MG63 (cell line): Measurements from ENCODE around the gene NOTUM. TPM values are rescaled to one million over a fixed set of nuclear protein-coding genes. Genes with fewer than 3 reads are reported as not detected.

Source experiments
- DNase-seq: peaks from one replicate; pipeline ENCODE4 v3.0.0-alpha.2; 2020
- H3K27me3 ChIP-seq: fragments of 250-450 bp; sonication (Bioruptor Pico); 2 replicates; pipeline ENCODE4 v1.5.1; 2020; ENCODE audit warnings: mild to moderate bottlenecking, moderate library complexity
- H3K36me3 ChIP-seq: fragments of 250-450 bp; sonication (Bioruptor Pico); 2 replicates; pipeline ENCODE4 v1.5.1; 2020; ENCODE audit warnings: mild to moderate bottlenecking, moderate library complexity
- H3K4me3 ChIP-seq: fragments of 250-450 bp; sonication (Bioruptor Pico); 2 replicates; pipeline ENCODE4 v1.5.1; 2020; ENCODE audit warnings: mild to moderate bottlenecking, moderate library complexity
- H3K9me3 ChIP-seq: fragments of 250-450 bp; sonication (Bioruptor Pico); 2 replicates; pipeline ENCODE4 v1.5.1; 2020; ENCODE audit warnings: mild to moderate bottlenecking, moderate library complexity
- total RNA-seq: library from RNA; depleted of rRNA; stranded (reverse); fragments of >200 nt; shearing (Covaris generic); gene quantifications from 2 replicates; pipeline ENCODE4 v1.2.3, GENCODE V29; 2014; ENCODE audit warnings: low replicate concordance

The NOTUM gene
- total RNA-seq, 1 experiment from 2014 or later = 0.66 TPM

DNA sequence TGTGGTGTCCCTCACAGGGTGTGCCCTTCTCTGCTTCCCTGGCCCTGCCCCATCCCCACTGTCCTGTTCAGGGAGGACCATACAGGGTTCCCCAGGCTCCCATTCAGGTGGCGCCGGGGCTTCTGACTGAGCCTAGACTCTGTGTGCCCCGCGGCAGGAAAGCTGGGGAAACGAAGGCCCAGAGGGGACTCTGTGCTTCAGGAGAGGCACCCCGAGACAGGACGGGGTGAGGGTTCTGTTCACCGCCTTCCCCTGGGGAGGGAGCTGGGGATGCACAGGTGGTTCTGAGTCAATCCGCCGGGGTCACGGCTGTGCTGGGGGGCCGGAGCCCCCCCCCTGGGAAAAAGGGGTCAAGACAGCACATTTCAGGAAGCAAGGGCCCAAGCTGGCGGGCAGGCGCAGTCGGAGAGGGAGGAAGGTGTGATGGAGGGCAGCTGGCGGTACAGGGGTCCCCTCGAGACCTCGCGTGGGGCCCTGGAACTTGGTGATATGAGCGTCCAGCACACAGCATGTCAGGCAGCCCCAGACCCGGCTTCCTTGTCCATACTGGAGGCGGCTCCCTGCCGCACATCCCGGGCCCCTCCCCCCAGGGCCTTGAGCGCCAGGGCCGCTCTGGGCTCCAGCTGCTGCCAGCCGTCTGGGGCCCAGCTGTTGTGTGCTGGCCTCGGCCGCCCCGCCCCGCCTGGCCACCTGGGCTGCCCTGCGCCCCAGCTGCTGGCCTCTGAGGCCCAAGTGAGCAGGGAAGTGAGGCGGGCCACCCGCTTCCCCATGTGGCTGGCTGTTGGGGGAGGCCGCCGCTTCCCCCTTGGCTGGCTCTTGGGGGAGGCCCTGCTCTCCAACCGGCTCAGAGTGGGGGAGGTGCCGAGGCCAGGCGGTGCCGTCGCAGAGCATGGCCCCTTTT lies 5.6 kb upstream of the NOTUM start:
- H3K36me3 ChIP-seq = no peaks in the 10 kb centered on the region
- H3K4me3 ChIP-seq = no peak overlapping the region
- H3K27me3 ChIP-seq = no peaks in the 10 kb centered on the region
- peaks cover 2% of the 10 kb centered on the region; the same call in 1 of the 2 replicates for H3K9me3 ChIP-seq
- no peak for DNase-seq

DNA sequence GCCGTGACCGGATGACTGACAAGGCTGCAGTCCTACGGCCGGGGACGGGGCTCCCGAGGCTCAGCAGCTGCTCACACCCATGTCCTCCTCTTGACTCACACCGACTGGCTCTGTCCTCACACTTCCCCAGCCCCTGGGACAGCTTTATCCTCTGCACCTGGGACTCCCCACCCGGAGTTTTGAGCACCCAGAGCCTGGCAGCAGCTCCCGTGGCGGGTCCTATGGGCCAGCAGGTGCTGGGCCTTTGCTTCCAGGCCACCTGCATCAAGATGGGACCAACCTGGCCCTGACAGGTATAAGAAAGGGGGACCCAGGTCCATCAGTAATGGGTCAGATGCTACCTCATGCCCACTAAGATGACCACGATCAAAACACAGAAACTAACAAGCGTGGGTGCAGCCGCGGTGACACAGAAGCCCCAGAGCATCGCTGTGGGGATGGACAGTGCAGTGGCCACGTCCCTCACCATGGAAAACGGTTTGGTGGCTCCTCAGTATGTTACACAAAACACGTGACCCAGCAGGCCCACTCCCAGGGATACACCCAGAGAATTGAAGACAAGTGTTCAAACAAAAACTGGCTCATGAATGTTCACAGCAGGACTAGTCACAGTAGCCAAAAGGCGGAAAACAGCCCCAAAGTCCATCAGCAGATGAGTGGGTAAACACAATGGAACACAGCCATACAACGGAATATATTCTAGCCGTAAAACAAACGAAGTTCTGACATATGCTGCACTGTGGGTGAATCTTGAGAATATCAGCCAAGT lies 3.3 kb upstream of the NOTUM start:
- DNase-seq = no peak
- Histone ChIP-seq H3K27me3 (peaks cover 11% of the 10 kb centered on the region), H3K36me3 (no peaks in the 10 kb centered on the region), H3K4me3 (no peak overlapping the region), H3K9me3 (no peaks in the 10 kb centered on the region)

DNA sequence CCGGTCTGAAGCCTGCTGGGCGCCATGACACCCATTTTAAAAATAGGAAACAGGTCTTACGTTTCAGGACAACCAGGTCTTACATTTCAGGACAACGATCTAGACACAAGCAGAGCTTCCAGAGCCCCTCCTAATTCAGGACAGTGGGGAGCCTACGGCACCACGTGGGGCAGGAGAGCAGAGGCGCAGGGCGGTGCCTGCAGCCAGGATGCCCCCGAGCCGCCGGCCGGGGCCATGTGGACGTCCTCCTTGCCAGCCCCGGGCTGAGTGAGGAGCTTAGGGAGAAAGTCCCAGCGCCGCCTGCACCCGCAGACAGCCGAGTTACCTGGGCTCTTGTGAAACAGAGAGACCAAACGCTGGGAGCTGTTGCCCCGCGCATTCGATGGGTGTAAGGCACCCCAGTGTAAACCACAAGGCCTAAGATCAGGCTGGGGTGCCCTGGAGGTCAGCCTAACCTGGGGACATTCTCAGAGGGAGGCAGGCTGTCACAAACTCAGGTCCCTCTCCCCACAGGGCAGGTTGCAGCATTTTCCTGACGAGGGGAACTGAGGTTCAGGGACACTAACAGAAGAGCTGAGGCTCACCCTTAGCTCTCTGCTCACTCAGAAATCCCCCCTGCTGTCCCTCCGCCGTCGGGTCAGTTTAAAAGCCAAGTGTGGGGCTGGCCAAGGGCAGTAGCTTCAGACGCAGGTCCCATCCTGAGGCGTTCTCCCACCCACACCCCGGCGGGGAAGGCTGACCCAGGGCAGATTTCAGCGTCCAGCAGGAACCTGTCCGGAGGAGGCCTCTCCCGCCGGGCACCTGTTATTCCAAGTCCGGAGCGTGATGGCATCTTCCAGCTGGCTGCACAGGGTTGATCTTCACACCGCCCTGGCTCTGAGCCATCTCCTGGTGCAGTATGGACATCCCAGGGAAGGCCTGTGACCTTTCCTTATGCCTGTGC lies 1.8 kb upstream of the NOTUM start:
- peaks cover 17% of the 10 kb centered on the region for H3K27me3 ChIP-seq
- no peak for DNase-seq

DNA sequence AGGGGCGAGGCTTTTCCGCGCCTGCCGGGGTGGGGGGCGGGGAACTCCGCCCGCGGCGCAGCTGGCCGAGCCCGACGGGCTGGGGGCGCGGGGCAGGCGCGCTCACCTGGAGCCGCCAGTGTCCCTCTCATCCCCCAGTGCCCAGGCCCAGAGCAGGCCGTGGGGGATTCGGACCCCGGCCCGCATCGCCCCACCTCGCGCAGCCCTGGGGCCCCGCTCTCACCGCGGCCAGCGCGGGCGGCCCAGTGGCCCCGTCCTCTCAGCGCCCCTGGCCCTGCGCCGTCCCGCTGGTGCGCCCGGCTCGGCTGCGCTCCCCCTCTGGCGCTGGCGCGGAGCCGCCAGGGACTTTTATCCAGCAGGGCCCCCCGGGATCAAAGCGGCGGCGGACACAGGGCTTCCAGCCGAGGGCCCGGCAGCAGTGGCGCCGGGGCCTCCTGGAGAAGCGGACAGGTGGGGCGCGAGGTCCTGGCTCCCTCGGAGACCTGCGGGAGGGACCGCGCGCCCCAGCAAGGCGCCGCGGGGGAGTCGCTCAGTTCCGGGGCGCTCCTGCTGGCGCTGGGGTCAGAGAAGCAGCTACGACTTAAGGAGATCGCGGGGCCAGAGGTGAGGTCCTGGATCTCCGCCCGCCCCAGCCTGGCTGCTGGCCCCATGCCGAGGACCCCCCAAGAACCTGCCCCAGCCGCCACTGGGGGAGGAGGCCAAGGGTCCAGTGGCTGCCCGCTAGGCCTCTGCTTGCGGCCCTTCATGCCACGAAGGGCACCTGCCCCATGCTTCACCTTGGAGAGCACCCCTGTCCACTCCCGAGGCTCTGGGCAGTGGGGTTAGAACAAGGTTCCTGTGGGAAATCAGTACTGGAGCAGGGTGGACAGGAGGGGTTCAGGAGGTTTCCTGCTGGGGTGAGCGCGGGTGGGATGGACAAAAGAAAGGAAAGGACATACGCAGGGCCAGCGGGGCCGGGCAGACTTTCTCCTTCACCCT lies 823 bp upstream of the NOTUM start:
- no peak overlapping the region for H3K4me3 ChIP-seq
- peaks cover 17% of the 10 kb centered on the region for H3K27me3 ChIP-seq
- DNase-seq = no peak
- H3K36me3 ChIP-seq = no peaks in the 10 kb centered on the region
- no peaks in the 10 kb centered on the region for H3K9me3 ChIP-seq

More for the DNA sequence above, 1.8 kb upstream of the NOTUM start:
- H3K36me3 ChIP-seq = no peaks in the 10 kb centered on the region
- H3K9me3 ChIP-seq = no peaks in the 10 kb centered on the region
- H3K4me3 ChIP-seq = no peak overlapping the region

DNA sequence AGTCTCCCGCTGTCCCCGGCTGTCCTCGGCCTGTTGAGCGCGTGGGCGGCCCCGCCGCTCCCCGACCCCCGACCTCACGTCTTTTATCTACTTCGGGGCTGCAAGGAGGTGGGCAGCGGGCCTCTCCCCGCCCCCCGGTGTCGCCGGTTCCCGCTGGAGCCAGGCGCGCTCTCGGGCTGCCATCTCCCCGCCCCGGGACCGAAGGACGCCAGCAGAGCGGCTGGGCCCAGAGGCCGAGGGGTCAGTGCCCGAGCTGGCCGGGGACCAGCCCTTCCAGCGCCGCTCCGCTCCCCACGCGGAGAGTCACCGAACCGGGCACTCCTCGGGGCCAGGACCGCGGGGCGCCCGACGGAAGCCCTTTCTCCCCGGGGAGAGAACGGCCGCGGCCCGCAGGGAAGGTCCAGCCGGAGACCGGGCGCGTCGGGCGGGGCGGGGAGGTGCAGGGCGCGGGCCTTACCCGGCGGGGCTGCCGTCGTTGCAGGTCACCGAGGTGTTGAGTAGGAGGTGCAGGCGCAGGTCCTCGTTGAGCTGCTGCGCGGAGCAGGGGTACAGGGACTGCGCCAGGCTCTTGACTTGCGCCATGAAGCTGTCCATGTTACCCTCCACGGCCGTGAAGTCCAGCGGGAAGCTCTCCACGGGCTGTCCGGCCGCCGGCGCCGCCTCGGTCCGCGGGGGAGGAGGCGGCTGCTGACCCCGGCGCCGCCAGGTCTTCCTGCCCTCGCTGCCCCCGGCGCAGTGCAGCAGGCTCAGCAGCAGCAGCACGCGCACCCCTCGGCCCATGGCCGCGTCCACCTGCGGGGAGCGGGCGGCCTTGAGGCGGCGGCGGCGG lies 643 bp downstream of the NOTUM start:
- Histone ChIP-seq H3K4me3 (peak overlapping the region; percentile 24), H3K36me3 (no peaks in the 10 kb centered on the region), H3K27me3 (peaks cover 17% of the 10 kb centered on the region), H3K9me3 (no peaks in the 10 kb centered on the region)
- peak; percentile 14 for DNase-seq

DNA sequence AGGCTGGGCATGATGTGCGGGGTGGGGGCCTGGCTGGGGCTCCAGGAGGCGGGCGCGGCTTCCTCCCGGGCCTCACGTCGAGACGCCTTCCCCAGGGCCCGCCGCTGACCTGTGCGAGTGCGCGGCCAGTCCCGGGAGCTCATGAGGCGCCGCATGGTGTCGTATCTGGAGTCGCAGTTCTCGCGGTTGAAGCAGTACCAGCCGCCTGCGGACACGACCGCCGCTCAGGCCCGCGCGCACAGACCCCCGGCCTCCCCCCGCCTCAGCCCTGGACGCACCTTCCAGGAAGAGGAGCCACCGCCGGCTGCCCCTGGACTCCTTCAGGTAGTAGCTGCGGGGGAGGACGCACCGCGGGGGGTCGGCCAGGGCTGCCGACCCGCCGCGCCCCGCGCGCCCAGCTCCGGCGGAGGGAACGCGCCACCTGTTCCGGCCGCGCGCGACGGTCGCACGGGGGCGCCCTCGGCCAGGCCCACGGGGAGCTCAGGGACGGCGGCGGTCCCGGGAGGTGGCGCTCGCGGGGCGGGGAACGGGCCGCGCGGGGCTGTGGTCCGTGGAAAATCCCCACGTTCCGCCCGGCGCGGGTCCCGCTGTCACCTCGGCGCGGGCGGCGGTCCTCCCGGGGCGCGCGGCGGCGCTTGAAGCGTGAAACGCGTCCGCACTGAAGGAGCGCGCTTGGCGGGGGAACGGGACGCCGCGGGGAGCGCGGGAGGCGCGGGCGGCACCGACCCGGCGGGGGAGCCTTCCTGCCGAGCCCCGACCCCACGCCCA lies 1.4 kb downstream of the NOTUM start:
- H3K9me3 ChIP-seq = no peaks in the 10 kb centered on the region

DNA sequence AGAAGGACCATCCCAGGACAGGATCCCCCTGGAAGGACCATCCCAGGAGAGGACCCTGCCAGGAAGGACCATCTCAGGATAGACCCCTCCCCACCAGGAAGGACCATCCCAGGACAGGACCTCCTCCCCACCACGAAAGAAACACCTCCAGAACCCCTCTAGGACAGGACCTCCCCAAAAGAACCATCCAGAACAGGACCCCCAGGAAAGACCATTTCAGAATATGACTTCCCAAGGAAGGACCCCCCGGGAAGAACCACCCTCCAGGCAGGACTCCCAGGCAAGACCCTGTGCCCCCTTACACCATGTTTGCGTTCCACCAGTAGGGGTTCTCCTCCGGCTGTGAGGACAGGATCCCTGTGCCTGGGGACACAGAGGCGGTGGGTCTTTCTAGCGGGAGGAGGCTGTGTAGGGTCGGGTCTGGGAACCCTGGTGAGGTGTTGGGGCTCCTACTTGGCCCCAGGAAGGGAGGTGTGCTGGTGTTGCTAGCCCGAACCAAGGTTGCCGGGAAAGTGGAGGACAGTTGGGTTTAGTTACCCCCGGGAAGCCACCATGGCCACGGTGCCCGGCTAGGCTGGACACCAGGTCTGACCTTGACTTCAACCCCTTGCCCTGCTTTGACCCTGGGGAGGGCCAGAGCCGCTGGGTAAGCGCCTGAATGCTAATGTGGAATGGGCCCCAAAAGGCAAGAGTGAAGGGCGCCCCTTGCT lies 2.2 kb downstream of the NOTUM start:
- DNase-seq = no peak
- H3K9me3 ChIP-seq = no peaks in the 10 kb centered on the region
- no peaks in the 10 kb centered on the region for H3K36me3 ChIP-seq
- peaks cover 17% of the 10 kb centered on the region for H3K27me3 ChIP-seq
- no peak overlapping the region for H3K4me3 ChIP-seq

More for the DNA sequence above, 1.4 kb downstream of the NOTUM start:
- peak; percentile 53 for DNase-seq
- peaks cover 17% of the 10 kb centered on the region for H3K27me3 ChIP-seq
- H3K4me3 ChIP-seq = peak overlapping the region; percentile 24
- H3K36me3 ChIP-seq = no peaks in the 10 kb centered on the region

DNA sequence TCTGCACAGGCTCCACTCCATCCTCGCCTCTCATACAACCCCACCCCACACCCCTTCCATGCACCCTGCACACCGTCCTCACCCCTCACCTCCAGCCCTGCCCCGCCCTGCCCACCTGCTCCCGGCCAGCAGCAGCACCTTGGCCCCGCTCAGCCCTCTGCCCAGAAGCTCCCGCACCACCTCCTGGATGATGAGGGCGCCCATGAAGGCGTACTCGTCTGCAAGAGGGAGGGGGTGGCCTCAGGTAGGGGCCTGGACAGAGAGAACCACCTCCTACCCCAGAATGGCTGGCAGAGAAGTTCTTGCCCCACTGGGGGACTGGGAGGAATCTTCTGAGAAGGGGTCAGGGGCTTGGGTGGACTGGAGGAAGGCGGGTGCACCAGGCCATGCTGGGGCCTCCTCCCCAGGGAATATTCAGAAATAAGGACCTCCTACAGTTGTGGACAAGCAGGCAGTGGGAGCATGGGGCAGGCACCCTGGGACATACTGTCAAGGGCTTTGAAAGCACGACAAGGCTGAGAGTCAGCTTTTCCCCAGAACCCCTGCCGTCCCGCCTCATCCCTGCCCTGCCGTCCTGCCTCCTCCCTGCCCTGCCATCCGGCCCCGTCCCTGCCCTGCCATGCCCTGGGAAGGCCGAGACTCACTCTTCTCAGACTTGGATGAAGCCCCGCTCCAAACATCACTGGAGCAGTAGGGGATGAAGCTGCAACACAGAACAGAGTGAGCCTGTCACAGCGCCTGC lies 3.1 kb downstream of the NOTUM start:
- Histone ChIP-seq H3K36me3 (no peaks in the 10 kb centered on the region), H3K4me3 (no peak overlapping the region), H3K27me3 (peaks cover 17% of the 10 kb centered on the region), H3K9me3 (no peaks in the 10 kb centered on the region)
- DNase-seq = no peak

DNA sequence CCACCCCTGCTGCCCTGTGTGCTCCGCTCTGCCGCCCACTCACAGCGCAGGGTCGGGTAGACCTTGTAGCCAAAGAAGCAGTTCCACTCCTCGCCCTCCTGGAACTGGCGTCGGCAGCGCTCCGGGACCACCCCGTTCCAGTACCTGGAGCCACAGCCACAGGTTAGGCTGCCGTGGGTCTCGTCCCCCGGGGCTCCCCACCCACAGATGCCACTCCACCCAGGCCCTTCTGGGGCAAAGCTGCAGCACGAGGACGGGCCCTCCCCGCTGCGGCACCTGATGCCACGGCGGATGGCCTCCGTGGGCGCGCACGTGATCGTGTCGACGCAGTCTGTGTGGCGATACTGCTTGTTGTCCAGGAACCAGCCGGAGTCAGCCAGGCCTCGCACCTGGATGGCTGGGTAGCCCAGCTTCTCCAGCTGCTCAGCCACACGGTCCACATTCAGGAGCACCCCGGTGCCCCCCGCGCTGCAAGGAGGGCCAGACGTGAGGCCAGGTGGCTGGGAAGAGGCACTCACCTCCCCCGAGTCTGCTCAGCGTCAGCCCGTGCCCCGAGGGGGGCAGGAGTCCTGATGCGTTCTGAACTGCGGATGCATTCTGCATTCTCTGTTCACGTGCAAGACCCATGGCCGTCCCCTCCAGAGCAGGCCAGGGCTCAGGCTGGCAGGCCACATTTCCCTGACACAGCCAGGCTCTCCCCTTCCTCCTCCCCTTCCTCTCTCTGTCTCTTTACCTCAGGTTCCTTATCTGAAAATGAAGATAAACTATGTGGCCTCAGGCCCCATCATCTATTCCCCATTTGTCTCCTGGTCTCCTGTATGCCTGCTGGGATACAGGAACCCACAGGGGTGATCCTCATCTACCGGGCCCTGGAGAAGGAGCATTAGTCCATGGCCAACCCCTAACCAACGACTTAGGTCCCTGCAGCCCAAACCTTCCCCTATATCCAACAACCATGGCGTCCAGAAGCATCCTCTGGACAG lies 4.1 kb downstream of the NOTUM start:
- Histone ChIP-seq H3K9me3 (no peaks in the 10 kb centered on the region), H3K36me3 (no peaks in the 10 kb centered on the region), H3K27me3 (peaks cover 17% of the 10 kb centered on the region), H3K4me3 (no peak overlapping the region)
- DNase-seq = no peak

DNA sequence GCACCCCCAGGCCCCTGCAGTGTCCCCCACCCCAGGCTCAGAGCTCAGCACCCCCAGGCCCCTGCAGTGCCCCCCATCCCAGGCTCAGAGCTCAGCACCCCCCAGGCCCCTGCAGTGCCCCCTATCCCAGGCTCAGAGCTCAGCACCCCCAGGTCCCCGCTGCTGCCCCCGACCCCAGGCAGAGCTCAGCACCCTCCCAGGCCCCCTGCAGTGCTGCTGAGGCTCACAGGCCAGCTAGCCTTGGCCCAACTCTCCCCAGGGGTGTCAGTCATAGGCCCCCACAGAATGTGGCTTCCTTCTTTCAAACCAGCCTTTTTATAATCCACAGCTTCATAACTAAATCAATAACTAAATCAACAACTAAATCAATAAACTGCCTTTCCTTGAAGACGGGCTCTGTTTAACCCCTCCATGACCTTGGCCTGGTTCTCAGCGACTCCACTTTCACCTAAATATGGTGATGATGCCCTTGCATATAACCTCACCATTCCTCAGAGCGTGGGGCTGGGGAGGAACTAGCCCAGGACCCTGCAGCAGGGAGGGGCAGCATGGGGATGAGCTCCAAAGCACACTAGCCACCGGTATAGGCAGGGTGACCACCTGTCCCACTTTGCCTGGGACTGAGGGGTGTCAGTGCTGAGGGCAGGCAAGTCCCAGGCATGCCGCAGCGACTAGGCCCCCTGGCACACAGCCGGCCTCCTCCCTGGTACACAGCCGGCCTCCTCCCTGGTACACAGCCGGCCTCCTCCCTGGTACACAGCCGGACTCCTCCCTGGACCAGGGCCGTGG lies 5.0 kb downstream of the NOTUM start:
- Histone ChIP-seq H3K27me3 (peaks cover 17% of the 10 kb centered on the region), H3K36me3 (no peaks in the 10 kb centered on the region), H3K9me3 (no peaks in the 10 kb centered on the region), H3K4me3 (no peak overlapping the region)
- no peak for DNase-seq

DNA sequence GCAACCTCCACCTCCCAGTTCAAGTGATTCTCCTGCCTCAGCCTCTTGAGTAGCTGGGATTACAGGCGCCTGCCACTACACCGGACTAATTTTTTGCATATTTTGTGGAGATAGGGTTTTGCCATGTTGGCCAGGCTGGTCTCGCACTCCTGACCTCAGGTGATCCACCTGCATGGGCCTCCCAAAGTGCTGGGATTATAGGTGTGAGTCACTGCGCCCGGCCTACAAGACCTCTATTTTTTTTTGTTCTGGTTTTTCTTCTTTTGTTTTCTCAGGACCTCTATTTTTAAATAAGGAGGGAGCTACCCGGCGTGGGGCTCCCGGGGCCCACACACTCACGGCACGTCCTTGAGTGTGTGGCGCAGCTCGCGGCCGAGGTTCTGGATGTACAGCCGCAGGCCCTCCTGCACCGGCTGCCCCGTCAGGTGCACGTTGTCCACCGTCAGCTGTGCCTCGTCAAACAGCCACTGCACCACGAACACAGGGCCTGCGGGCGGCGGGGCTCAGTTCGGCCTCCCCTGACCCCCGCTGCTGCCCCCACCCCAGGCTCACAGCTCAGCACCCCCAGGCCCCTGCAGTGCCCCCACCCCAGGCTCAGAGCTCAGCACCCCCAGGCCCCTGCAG lies 5.8 kb downstream of the NOTUM start:
- Histone ChIP-seq H3K9me3 (no peaks in the 10 kb centered on the region), H3K27me3 (peaks cover 12% of the 10 kb centered on the region), H3K36me3 (no peaks in the 10 kb centered on the region), H3K4me3 (no peak overlapping the region)
- no peak for DNase-seq
